ENCODE data around the gene RPGRIP1L. TPM values are rescaled to one million over a fixed set of nuclear protein-coding genes. Genes with fewer than 3 reads are reported as not detected.

Gene RPGRIP1L
- total RNA-seq (1 to 10 TPM; 1.9 to 3.5 (median 3.3) TPM), polyA plus RNA-seq (1.3 TPM)
- long read RNA-seq, donor 1, partial matches to known transcripts: 2 of 2 reads
- long read RNA-seq, donor 1, other reads (novel, unspliced or antisense): 0 of 2 reads
- long read RNA-seq, donor 2: 0 reads
- long read RNA-seq, donor 3, partial matches to known transcripts: 1 of 2 reads
- long read RNA-seq, donor 3, other reads (novel, unspliced or antisense): 1 of 2 reads
- long read RNA-seq, donor 4: 0 reads

GRCh38 chr16:53703590-53704444 lies at the start of gene RPGRIP1L, which contains the start of gene FTO:
Gene RPGRIP1L (minus strand): TSS chr16:53703859. CDS start chr16:53700723, 3,136 bp downstream.
Gene FTO (plus strand): TSS chr16:53704156.
- DNase-seq (peak; percentile 99), ATAC-seq (peak; percentile 100)
- Histone ChIP-seq H3K27ac (ENCODE audit: low read length) (peak within 1 kb of the TSS; percentile 66), H3K4me1 (ENCODE audit: control insufficient read depth, insufficient read depth, low read length) (no peaks in the 10 kb centered on the region), H3K9me3 (ENCODE audit: control insufficient read depth, low read length) (no peaks in the 10 kb centered on the region), H3K27me3 (ENCODE audit: control insufficient read depth, insufficient read depth) (no peaks in the 10 kb centered on the region), H3K4me3 (ENCODE audit: low read length) (peak within 1 kb of the TSS; percentile 77)
- WGBS: under 1% methylated on average over 57 of the region's 57 CpGs
- intact Hi-C loops (cut with DNase I): loop anchor here in 1 of 4 donors (10.0 kb wide), 1 partner anchor 269 kb away; the partner anchor contains the start of gene RBL2

GRCh38 chr16:53753431-53753830 lies 49.8 kb upstream of the RPGRIP1L start:
- Histone ChIP-seq H3K4me1 (ENCODE audit: control insufficient read depth, insufficient read depth, low read length) (peaks cover 9% of the 10 kb centered on the region), H3K27ac (ENCODE audit: low read length) (no peak overlapping the region), H3K4me3 (ENCODE audit: low read length) (no peak overlapping the region), H3K9me3 (ENCODE audit: control insufficient read depth, low read length) (no peaks in the 10 kb centered on the region), H3K27me3 (ENCODE audit: control insufficient read depth, insufficient read depth) (no peaks in the 10 kb centered on the region)
- intact Hi-C loops (cut with DNase I): no loop called here
- ATAC-seq (no peak), DNase-seq (no peak)
- WGBS: 70% methylated on average over 1 of the region's 1 CpG

GRCh38 chr16:53752560-53752959 lies 48.9 kb upstream of the RPGRIP1L start:
- ATAC-seq (no peak), DNase-seq (no peak)
- WGBS: 67% methylated on average over 1 of the region's 1 CpG
- no peaks in the 10 kb centered on the region for H3K27me3 ChIP-seq (ENCODE audit: control insufficient read depth, insufficient read depth)
- H3K4me3 ChIP-seq (ENCODE audit: low read length): no peak overlapping the region
- intact Hi-C loops (cut with DNase I): no loop called here
- no peaks in the 10 kb centered on the region for H3K9me3 ChIP-seq (ENCODE audit: control insufficient read depth, low read length)
- H3K27ac ChIP-seq (ENCODE audit: low read length): no peak overlapping the region
- peaks cover 9% of the 10 kb centered on the region for H3K4me1 ChIP-seq (ENCODE audit: control insufficient read depth, insufficient read depth, low read length)

GRCh38 chr16:53745753-53746266 lies 42.2 kb upstream of the RPGRIP1L start:
- intact Hi-C loops (cut with DNase I): no loop called here
- H3K27ac ChIP-seq (ENCODE audit: low read length): no peak overlapping the region
- peaks cover 2% of the 10 kb centered on the region for H3K4me1 ChIP-seq (ENCODE audit: control insufficient read depth, insufficient read depth, low read length)
- DNase-seq (no peak), ATAC-seq (no peak)
- no peaks in the 10 kb centered on the region for H3K27me3 ChIP-seq (ENCODE audit: control insufficient read depth, insufficient read depth)
- WGBS: 81% methylated on average over 4 of the region's 4 CpGs
- H3K9me3 ChIP-seq (ENCODE audit: control insufficient read depth, low read length): no peaks in the 10 kb centered on the region
- no peak overlapping the region for H3K4me3 ChIP-seq (ENCODE audit: low read length)

- DNase-seq (peak in 1 of 3 donors; percentile 33), ATAC-seq (peak; percentile 41 to 54)
- WGBS: 33% methylated on average over 3 of the region's 3 CpGs
- no peaks in the 10 kb centered on the region for H3K9me3 ChIP-seq (ENCODE audit: control insufficient read depth, low read length)
- no peak overlapping the region for H3K4me3 ChIP-seq (ENCODE audit: low read length)
- H3K4me1 ChIP-seq (ENCODE audit: control insufficient read depth, insufficient read depth, low read length): peaks cover 2% of the 10 kb centered on the region
- no peak overlapping the region for H3K27ac ChIP-seq (ENCODE audit: low read length)
- H3K27me3 ChIP-seq (ENCODE audit: control insufficient read depth, insufficient read depth): no peaks in the 10 kb centered on the region
- intact Hi-C loops (cut with DNase I): no loop called here
Measured at GRCh38 chr16:53745086-53745485, 41.4 kb upstream of the RPGRIP1L start.

GRCh38 chr16:53744449-53744848 lies 40.8 kb upstream of the RPGRIP1L start:
- H3K4me3 ChIP-seq (ENCODE audit: low read length): no peak overlapping the region
- intact Hi-C loops (cut with DNase I): no loop called here
- WGBS: 60% methylated on average over 3 of the region's 3 CpGs
- no peaks in the 10 kb centered on the region for H3K27me3 ChIP-seq (ENCODE audit: control insufficient read depth, insufficient read depth)
- DNase-seq (no peak), ATAC-seq (no peak)
- peaks cover 2% of the 10 kb centered on the region for H3K4me1 ChIP-seq (ENCODE audit: control insufficient read depth, insufficient read depth, low read length)
- H3K9me3 ChIP-seq (ENCODE audit: control insufficient read depth, low read length): no peaks in the 10 kb centered on the region
- no peak overlapping the region for H3K27ac ChIP-seq (ENCODE audit: low read length)

- DNase-seq: no peak
- Histone ChIP-seq H3K9me3 (ENCODE audit: control insufficient read depth, low read length) (no peaks in the 10 kb centered on the region), H3K27ac (ENCODE audit: low read length) (no peak overlapping the region), H3K27me3 (ENCODE audit: control insufficient read depth, insufficient read depth) (no peaks in the 10 kb centered on the region), H3K4me3 (ENCODE audit: low read length) (no peak overlapping the region), H3K4me1 (ENCODE audit: control insufficient read depth, insufficient read depth, low read length) (peaks cover 2% of the 10 kb centered on the region)
- 70% methylated on average over 3 of the region's 3 CpGs for WGBS
- intact Hi-C loops (cut with DNase I): no loop called here
- ATAC-seq: peak in 1 of 2 donors; percentile 45
Measured at GRCh38 chr16:53743149-53743566, 39.5 kb upstream of the RPGRIP1L start.

- Histone ChIP-seq H3K4me3 (ENCODE audit: low read length) (no peak overlapping the region), H3K9me3 (ENCODE audit: control insufficient read depth, low read length) (no peaks in the 10 kb centered on the region), H3K4me1 (ENCODE audit: control insufficient read depth, insufficient read depth, low read length) (peaks cover 2% of the 10 kb centered on the region), H3K27me3 (ENCODE audit: control insufficient read depth, insufficient read depth) (no peaks in the 10 kb centered on the region), H3K27ac (ENCODE audit: low read length) (no peak overlapping the region)
- DNase-seq: no peak
- intact Hi-C loops (cut with DNase I): no loop called here
- ATAC-seq: no peak
- WGBS: 91% methylated on average over 2 of the region's 2 CpGs
Measured at GRCh38 chr16:53741546-53741945, 37.9 kb upstream of the RPGRIP1L start.

- WGBS: 83% methylated on average over 3 of the region's 3 CpGs
- intact Hi-C loops (cut with DNase I): no loop called here
- Histone ChIP-seq H3K4me1 (ENCODE audit: control insufficient read depth, insufficient read depth, low read length) (peaks cover 2% of the 10 kb centered on the region), H3K9me3 (ENCODE audit: control insufficient read depth, low read length) (no peaks in the 10 kb centered on the region), H3K27me3 (ENCODE audit: control insufficient read depth, insufficient read depth) (no peaks in the 10 kb centered on the region), H3K4me3 (ENCODE audit: low read length) (no peak overlapping the region), H3K27ac (ENCODE audit: low read length) (no peak overlapping the region)
- DNase-seq (no peak), ATAC-seq (no peak)
Measured at GRCh38 chr16:53740933-53741531, 37.4 kb upstream of the RPGRIP1L start.

GRCh38 chr16:53740476-53740875 lies 36.8 kb upstream of the RPGRIP1L start:
- intact Hi-C loops (cut with DNase I): no loop called here
- DNase-seq (no peak), ATAC-seq (no peak)
- Histone ChIP-seq H3K4me1 (ENCODE audit: control insufficient read depth, insufficient read depth, low read length) (peaks cover 2% of the 10 kb centered on the region), H3K9me3 (ENCODE audit: control insufficient read depth, low read length) (no peaks in the 10 kb centered on the region), H3K27me3 (ENCODE audit: control insufficient read depth, insufficient read depth) (no peaks in the 10 kb centered on the region), H3K4me3 (ENCODE audit: low read length) (no peak overlapping the region), H3K27ac (ENCODE audit: low read length) (no peak overlapping the region)

GRCh38 chr16:53737552-53737951 lies 33.9 kb upstream of the RPGRIP1L start:
- WGBS: 90% methylated on average over 5 of the region's 5 CpGs
- no peak overlapping the region for H3K4me3 ChIP-seq (ENCODE audit: low read length)
- DNase-seq: no peak
- ATAC-seq: no peak
- no peaks in the 10 kb centered on the region for H3K27me3 ChIP-seq (ENCODE audit: control insufficient read depth, insufficient read depth)
- peaks cover 10% of the 10 kb centered on the region for H3K4me1 ChIP-seq (ENCODE audit: control insufficient read depth, insufficient read depth, low read length)
- no peak overlapping the region for H3K27ac ChIP-seq (ENCODE audit: low read length)
- H3K9me3 ChIP-seq (ENCODE audit: control insufficient read depth, low read length): no peaks in the 10 kb centered on the region
- intact Hi-C loops (cut with DNase I): no loop called here

All from right cardiac atrium (tissue), 5 donors.